Subcutaneous abdominal adipose tissue (tissue), 5 donors: ENCODE measurements around the gene RBM18.
A peak's percentile ranks its signal among the peaks of the same experiment; 100 is the strongest.

Source experiments
- H3K27ac ChIP-seq: one replicate; pipeline ENCODE4 v1.7.0; 2013; ENCODE audit warnings: low read depth, mild to moderate bottlenecking, inconsistent platforms, low read length, moderate library complexity
- H3K27me3 ChIP-seq, 5 donors: one replicate each; pipeline ENCODE4 v1.7.0; 2013; ENCODE audit warnings: low read length in 5 of 5, inconsistent platforms in 1 of 5; ENCODE audit not compliant: control insufficient read depth in 5 of 5, insufficient read depth in 4 of 5
- H3K36me3 ChIP-seq, 5 donors: one replicate each; pipeline ENCODE4 v1.7.0; 2013; ENCODE audit warnings: low read length in 5 of 5; ENCODE audit not compliant: control insufficient read depth in 5 of 5, insufficient read depth in 5 of 5
- H3K4me1 ChIP-seq, 5 donors: one replicate each; pipeline ENCODE4 v1.7.0; 2013; ENCODE audit warnings: low read length in 5 of 5, mild to moderate bottlenecking in 3 of 5, moderate library complexity in 1 of 5; ENCODE audit not compliant: control insufficient read depth in 5 of 5, insufficient read depth in 5 of 5
- H3K4me3 ChIP-seq, 5 donors: one replicate each; pipeline ENCODE4 v1.7.0; 2013; ENCODE audit warnings: low read length in 5 of 5, low read depth in 1 of 5
- H3K9ac ChIP-seq, 5 donors: one replicate each; pipeline ENCODE4 v1.7.0; 2013; ENCODE audit warnings: low read length in 5 of 5, mild to moderate bottlenecking in 4 of 5, moderate library complexity in 3 of 5
- H3K9me3 ChIP-seq, 5 donors: one replicate each; pipeline ENCODE4 v1.7.0; 2013; ENCODE audit warnings: low read length in 5 of 5; ENCODE audit not compliant: control insufficient read depth in 5 of 5
- donor health status: healthy.
- donor health status: healthy.
- donor health status: healthy.
- donor health status: healthy.
- donor health status: healthy.

The RBM18 gene

DNA sequence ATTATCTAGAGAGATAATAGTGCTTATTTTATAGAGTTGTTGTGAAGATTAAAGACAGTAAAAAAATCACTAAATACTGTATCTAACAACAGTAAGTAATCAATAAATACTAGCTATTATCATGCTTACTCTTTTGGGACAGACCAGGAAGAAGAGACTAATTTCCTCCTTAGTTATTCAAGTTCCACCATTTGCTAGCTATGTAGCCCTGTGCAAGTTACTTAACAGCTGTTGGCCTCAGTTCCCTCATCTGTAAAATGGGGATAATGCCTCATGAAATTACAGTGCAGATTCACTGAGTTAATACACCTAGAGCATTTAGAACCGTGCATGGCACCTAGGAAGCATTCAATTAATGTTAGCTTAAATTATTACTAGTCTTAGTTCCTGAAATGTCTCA, 2.6 kb downstream of the RBM18 start:
- Histone ChIP-seq H3K27ac (peak overlapping the region; percentile 19), H3K36me3 (peaks cover 12 to 33% (median 16%) of the 10 kb centered on the region in 5 donors), H3K4me3 (no peak overlapping the region), H3K9me3 (no peaks in the 10 kb centered on the region), H3K9ac (peak overlapping the region in 1 of 5 donors; percentile 1), H3K27me3 (no peaks in the 10 kb centered on the region), H3K4me1 (peaks cover 14 to 51% (median 48%) of the 10 kb centered on the region in 5 donors)

- H3K4me1 ChIP-seq: peaks cover 14 to 50% (median 48%) of the 10 kb centered on the region in 5 donors
- H3K9ac ChIP-seq: peak overlapping the region in 1 of 5 donors; percentile 1
These were observed 3.2 kb downstream of the RBM18 start for GRCh38 chr9:122261469-122261881.

DNA sequence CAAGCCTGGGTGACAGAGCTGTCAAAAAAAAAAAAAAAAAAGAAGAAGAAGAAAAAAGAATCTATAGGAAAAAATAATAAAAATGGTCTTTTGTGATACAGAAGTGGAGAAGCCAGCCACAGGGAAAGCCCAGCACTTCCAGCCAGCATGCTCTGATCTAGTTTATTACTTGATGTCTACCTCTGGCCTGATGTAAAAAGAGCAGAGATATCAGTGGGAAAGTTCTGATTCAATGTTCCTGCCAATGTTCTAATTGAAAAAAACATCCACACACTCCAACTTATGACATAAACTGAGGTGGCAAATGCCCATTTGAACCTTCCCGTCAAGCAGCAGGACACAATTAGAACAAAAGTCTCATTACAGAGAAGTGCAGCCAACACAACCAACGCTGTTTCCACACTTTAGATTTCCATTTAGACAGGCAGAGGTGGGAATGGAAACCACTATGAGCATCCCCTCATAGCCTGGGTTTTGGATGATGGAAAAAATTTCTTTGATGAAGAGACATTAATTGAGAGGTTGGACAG, 5.7 kb downstream of the RBM18 start:
- Histone ChIP-seq H3K27me3 (no peaks in the 10 kb centered on the region), H3K36me3 (peaks cover 16 to 47% (median 20%) of the 10 kb centered on the region in 5 donors), H3K27ac (no peak overlapping the region), H3K9me3 (no peaks in the 10 kb centered on the region), H3K4me1 (peaks cover 12 to 38% (median 32%) of the 10 kb centered on the region in 5 donors), H3K4me3 (no peak overlapping the region), H3K9ac (no peak overlapping the region)

More at GRCh38 chr9:122261469-122261881, 3.2 kb downstream of the RBM18 start:
- H3K9me3 ChIP-seq: no peaks in the 10 kb centered on the region
- H3K4me3 ChIP-seq: no peak overlapping the region
- peak overlapping the region; percentile 19 for H3K27ac ChIP-seq
- peaks cover 12 to 33% (median 16%) of the 10 kb centered on the region in 5 donors for H3K36me3 ChIP-seq
- no peaks in the 10 kb centered on the region for H3K27me3 ChIP-seq

GRCh38 chr9:122256206-122256605, 8.4 kb downstream of the RBM18 start:
- H3K4me3 ChIP-seq: no peak overlapping the region
- no peak overlapping the region for H3K9ac ChIP-seq
- H3K9me3 ChIP-seq: no peaks in the 10 kb centered on the region
- no peak overlapping the region for H3K27ac ChIP-seq
- H3K4me1 ChIP-seq: peaks cover 3 to 30% (median 4%) of the 10 kb centered on the region in 5 donors
- peaks cover 26 to 66% (median 34%) of the 10 kb centered on the region in 5 donors for H3K36me3 ChIP-seq
- H3K27me3 ChIP-seq: no peaks in the 10 kb centered on the region

DNA sequence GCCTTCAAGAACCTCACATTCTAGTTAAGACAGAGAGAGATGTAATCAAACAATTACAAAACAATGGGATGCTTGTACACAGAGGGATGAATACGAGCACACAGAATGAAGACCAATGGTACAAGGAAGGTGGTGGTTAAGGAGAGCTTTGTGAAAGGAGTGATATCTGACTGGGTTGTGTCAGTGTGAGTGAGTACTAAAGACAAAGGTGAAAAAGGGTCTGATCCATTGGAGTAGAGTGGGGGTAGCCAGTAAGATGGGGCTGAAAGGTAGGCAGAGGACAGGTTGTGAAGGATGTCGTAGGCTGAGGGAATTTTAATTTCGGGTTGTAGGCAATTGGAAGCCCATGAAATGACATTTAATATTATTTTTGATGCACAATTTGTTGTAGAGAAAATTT, 9.9 kb downstream of the RBM18 start:
- H3K9me3 ChIP-seq: no peaks in the 10 kb centered on the region
- H3K36me3 ChIP-seq: peaks cover 22 to 63% (median 30%) of the 10 kb centered on the region in 5 donors
- H3K4me1 ChIP-seq: peaks cover 0 to 27% (median 0%) of the 10 kb centered on the region in 5 donors
- no peaks in the 10 kb centered on the region for H3K27me3 ChIP-seq
- no peak overlapping the region for H3K27ac ChIP-seq
- H3K4me3 ChIP-seq: no peak overlapping the region
- no peak overlapping the region for H3K9ac ChIP-seq

DNA sequence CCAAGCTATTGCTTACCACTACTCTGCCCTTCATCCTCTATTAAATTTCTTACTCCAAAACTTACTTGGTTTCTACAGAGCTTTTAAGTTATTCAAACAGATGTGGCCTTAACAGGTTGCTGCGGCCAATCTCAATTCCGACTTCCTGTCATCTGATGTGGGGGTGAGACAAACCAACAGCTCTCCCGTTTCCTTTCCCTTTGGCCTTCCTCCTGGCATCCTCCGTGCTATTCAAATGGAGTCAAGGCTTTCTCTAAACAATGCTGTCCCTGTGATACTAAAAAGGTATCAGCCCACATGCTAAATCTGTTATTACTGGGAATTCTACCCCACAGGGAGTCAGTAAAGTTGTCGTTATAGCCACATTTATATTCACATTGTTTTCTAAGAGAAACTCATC, 11.8 kb downstream of the RBM18 start:
- Histone ChIP-seq H3K27ac (peak overlapping the region; percentile 27), H3K36me3 (peaks cover 26 to 61% (median 33%) of the 10 kb centered on the region in 5 donors), H3K4me3 (no peak overlapping the region)

GRCh38 chr9:122251351-122251750, 13.3 kb downstream of the RBM18 start:
- no peak overlapping the region for H3K27ac ChIP-seq

More for the DNA sequence above, 11.8 kb downstream of the RBM18 start:
- H3K9me3 ChIP-seq: no peaks in the 10 kb centered on the region
- peaks cover 0 to 36% (median 0%) of the 10 kb centered on the region in 5 donors for H3K4me1 ChIP-seq
- no peak overlapping the region for H3K9ac ChIP-seq
- H3K27me3 ChIP-seq: no peaks in the 10 kb centered on the region

DNA sequence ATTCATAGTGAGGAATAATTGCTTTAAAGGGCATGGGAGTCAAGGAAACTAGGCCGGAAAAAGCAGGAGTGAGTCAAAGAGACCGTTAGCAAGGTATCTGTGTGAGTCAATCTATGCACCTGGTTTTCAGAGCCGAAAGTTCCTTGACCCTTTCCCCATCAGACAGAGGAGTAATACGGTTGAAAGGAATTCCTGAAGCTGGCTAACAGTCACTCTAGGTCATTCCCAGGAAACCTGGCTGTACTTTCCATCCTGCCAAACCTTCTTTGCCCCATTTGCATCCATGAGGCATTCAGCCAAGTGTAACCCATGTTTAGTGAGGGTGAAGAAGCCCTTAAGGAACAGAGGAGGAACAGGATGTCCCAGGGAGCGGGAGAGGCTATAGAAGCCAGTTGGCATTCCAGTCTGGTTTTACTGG, 16.2 kb downstream of the RBM18 start:
- Histone ChIP-seq H3K36me3 (peaks cover 55 to 76% (median 59%) of the 10 kb centered on the region in 5 donors), H3K27me3 (no peaks in the 10 kb centered on the region), H3K4me3 (no peak overlapping the region), H3K4me1 (peaks cover 0 to 34% (median 2%) of the 10 kb centered on the region in 5 donors), H3K27ac (no peak overlapping the region), H3K9ac (no peak overlapping the region), H3K9me3 (no peaks in the 10 kb centered on the region)

More at GRCh38 chr9:122251351-122251750, 13.3 kb downstream of the RBM18 start:
- H3K4me1 ChIP-seq: peaks cover 0 to 42% (median 2%) of the 10 kb centered on the region in 5 donors
- H3K36me3 ChIP-seq: peaks cover 37 to 67% (median 41%) of the 10 kb centered on the region in 5 donors
- no peaks in the 10 kb centered on the region for H3K9me3 ChIP-seq
- no peak overlapping the region for H3K9ac ChIP-seq
- no peak overlapping the region for H3K4me3 ChIP-seq
- H3K27me3 ChIP-seq: no peaks in the 10 kb centered on the region

DNA sequence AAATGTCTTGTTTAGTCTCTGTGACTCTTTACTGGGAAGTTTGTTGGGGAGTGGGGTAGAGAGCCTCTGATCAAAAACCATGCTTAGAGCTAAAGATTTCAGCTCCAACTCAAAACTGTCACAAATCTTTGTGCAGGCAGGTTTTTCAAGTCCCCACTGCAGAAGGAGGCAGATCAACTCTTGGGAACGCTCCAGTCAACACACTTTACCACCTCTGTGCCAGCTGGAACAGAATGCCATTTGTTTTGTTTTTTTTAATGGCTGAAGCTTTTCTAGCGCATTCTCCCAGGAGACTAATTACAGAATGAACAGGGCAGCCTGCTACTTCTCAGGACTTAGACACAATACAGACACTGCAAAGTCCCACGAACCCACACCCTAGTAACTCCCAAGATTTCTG, 18.0 kb downstream of the RBM18 start:
- Histone ChIP-seq H3K27me3 (no peaks in the 10 kb centered on the region), H3K36me3 (peaks cover 63 to 76% (median 66%) of the 10 kb centered on the region in 5 donors), H3K9ac (peak overlapping the region in 1 of 5 donors; percentile 11), H3K9me3 (no peaks in the 10 kb centered on the region), H3K27ac (no peak overlapping the region), H3K4me1 (peaks cover 0 to 19% (median 2%) of the 10 kb centered on the region in 5 donors), H3K4me3 (no peak overlapping the region)

DNA sequence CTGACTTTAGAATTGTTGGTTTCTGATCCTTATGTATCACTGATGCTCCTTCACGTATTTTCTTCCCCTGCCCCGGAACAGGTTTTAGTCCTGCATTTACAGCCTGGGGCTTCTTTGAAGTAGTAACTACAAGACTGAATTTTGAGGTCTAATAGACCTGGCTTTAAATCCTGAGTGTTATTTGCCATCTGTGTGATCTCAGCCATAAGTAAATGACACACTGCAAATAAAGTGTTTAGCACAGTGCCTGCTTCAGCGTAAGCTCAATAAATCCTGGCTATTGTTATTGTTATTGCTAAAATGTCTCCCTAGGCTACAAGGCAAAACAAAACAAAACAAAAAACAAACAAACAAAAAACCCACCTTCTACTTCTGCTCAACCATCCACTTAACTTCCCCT, 20.3 kb downstream of the RBM18 start:
- H3K4me1 ChIP-seq: peaks cover 0 to 15% (median 2%) of the 10 kb centered on the region in 5 donors
- H3K9ac ChIP-seq: no peak overlapping the region
- peaks cover 69 to 80% (median 74%) of the 10 kb centered on the region in 5 donors for H3K36me3 ChIP-seq
- H3K4me3 ChIP-seq: no peak overlapping the region
- no peaks in the 10 kb centered on the region for H3K27me3 ChIP-seq
- no peaks in the 10 kb centered on the region for H3K9me3 ChIP-seq
- no peak overlapping the region for H3K27ac ChIP-seq
